ENCODE results near the gene WDFY2. TPM values are rescaled to one million over a fixed set of nuclear protein-coding genes. Genes with fewer than 3 reads are reported as not detected.

The WDFY2 gene
- polyA plus RNA-seq, 1 donor from 2014 or later: 5.3 TPM

DNA sequence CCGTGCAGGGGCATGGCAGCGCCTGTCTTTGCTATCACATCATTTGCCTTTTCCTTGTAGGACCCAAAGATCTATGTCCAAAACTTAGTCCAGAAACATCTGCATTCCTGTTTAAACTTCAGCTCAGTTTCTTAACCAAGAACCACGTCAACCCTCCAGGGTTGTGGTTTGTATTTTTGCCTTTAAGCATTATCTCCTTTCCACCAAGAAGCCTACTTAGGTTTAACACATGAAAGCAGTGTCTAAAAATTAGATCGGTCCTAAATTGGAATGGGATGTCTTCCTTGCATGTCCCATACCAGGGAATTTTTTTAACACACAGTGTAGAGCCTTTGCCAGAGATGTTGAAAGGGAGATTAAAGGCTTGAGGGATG is 180.9 kb downstream of the WDFY2 start:
- H3K9me3 ChIP-seq (ENCODE audit: low read length): no peaks in the 10 kb centered on the region
- TF ChIP-seq EZH2 (IDR thresholded peaks at IDR 0.05; ENCODE audit: borderline replicate concordance, insufficient read depth, low read length, poor library complexity, severe bottlenecking) (no peak), SMC3 (conservative IDR thresholded peaks at IDR 0.05; ENCODE audit: poor library complexity) (no peak), MXI1 (conservative IDR thresholded peaks at IDR 0.05; ENCODE audit: poor library complexity, severe bottlenecking) (no peak), RAD21 (conservative IDR thresholded peaks at IDR 0.05) (no peak), POLR2AphosphoS5 (IDR thresholded peaks at IDR 0.05) (no peak), EP300 (conservative IDR thresholded peaks at IDR 0.05; ENCODE audit: poor library complexity, severe bottlenecking) (no peak), TAF1 (IDR thresholded peaks at IDR 0.05; ENCODE audit: low read depth) (no peak)
- TF ChIP-seq, protein P1, sequence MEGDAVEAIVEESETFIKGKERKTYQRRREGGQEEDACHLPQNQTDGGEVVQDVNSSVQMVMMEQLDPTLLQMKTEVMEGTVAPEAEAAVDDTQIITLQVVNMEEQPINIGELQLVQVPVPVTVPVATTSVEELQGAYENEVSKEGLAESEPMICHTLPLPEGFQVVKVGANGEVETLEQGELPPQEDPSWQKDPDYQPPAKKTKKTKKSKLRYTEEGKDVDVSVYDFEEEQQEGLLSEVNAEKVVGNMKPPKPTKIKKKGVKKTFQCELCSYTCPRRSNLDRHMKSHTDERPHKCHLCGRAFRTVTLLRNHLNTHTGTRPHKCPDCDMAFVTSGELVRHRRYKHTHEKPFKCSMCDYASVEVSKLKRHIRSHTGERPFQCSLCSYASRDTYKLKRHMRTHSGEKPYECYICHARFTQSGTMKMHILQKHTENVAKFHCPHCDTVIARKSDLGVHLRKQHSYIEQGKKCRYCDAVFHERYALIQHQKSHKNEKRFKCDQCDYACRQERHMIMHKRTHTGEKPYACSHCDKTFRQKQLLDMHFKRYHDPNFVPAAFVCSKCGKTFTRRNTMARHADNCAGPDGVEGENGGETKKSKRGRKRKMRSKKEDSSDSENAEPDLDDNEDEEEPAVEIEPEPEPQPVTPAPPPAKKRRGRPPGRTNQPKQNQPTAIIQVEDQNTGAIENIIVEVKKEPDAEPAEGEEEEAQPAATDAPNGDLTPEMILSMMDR (IDR thresholded peaks at IDR 0.05; ENCODE audit: poor library complexity, severe bottlenecking): no peak
- TF ChIP-seq, protein P2, sequence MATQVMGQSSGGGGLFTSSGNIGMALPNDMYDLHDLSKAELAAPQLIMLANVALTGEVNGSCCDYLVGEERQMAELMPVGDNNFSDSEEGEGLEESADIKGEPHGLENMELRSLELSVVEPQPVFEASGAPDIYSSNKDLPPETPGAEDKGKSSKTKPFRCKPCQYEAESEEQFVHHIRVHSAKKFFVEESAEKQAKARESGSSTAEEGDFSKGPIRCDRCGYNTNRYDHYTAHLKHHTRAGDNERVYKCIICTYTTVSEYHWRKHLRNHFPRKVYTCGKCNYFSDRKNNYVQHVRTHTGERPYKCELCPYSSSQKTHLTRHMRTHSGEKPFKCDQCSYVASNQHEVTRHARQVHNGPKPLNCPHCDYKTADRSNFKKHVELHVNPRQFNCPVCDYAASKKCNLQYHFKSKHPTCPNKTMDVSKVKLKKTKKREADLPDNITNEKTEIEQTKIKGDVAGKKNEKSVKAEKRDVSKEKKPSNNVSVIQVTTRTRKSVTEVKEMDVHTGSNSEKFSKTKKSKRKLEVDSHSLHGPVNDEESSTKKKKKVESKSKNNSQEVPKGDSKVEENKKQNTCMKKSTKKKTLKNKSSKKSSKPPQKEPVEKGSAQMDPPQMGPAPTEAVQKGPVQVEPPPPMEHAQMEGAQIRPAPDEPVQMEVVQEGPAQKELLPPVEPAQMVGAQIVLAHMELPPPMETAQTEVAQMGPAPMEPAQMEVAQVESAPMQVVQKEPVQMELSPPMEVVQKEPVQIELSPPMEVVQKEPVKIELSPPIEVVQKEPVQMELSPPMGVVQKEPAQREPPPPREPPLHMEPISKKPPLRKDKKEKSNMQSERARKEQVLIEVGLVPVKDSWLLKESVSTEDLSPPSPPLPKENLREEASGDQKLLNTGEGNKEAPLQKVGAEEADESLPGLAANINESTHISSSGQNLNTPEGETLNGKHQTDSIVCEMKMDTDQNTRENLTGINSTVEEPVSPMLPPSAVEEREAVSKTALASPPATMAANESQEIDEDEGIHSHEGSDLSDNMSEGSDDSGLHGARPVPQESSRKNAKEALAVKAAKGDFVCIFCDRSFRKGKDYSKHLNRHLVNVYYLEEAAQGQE (IDR thresholded peaks at IDR 0.05; ENCODE audit: borderline replicate concordance): no peak
- H2AFZ ChIP-seq (ENCODE audit: low read depth, low read length): no peak overlapping the region
- H3K4me2 ChIP-seq (ENCODE audit: low read length): no peak overlapping the region
- no peak overlapping the region for H3K27ac ChIP-seq (ENCODE audit: low read length)
- H3K27me3 ChIP-seq (ENCODE audit: insufficient read depth, low read depth, low read length): no peaks in the 10 kb centered on the region
- no peaks in the 10 kb centered on the region for H4K20me1 ChIP-seq (ENCODE audit: insufficient read depth)
- H3K36me3 ChIP-seq (ENCODE audit: insufficient read depth, low read length): no peaks in the 10 kb centered on the region
- H3K9ac ChIP-seq (ENCODE audit: low read length): no peak overlapping the region
- H3K4me3 ChIP-seq (ENCODE audit: low read length): no peak overlapping the region
- no peaks in the 10 kb centered on the region for H3K9me2 ChIP-seq (ENCODE audit: insufficient read depth, low read length)
- H3K79me2 ChIP-seq (replicated peaks; ENCODE audit: insufficient read depth, low read length): no peaks in the 10 kb centered on the region
- H3F3A ChIP-seq (ENCODE audit: insufficient read depth, low read length, poor library complexity, severe bottlenecking): no peaks in the 10 kb centered on the region

DNA sequence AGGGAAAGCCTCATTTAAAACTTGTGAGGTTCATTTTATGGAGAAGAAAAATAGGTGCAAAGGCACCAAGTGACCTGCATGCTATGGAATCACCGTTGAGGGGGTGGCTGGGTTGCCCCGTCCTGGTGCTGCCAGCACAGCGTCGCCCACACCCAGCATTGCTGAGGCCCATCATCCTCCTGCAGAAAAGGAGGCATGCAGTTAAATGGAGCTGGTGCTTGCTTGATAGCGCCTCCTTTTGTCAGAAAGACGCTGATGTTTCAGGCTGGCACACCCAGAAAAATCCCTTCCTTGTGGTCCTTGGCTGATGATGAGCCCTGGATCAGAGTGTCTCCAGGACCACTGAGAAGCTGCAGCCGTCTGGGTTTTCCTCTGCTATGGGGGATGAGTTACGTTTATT is 182.8 kb downstream of the WDFY2 start:
- no peaks in the 10 kb centered on the region for H3K9me3 ChIP-seq (ENCODE audit: low read length)
- H3K36me3 ChIP-seq (ENCODE audit: insufficient read depth, low read length): no peaks in the 10 kb centered on the region
- H3K27ac ChIP-seq (ENCODE audit: low read length): no peak overlapping the region
- no peak overlapping the region for H3K4me2 ChIP-seq (ENCODE audit: low read length)
- no peak overlapping the region for H3K9ac ChIP-seq (ENCODE audit: low read length)
- no peaks in the 10 kb centered on the region for H3K27me3 ChIP-seq (ENCODE audit: insufficient read depth, low read depth, low read length)
- TF ChIP-seq RAD21 (conservative IDR thresholded peaks at IDR 0.05): no peak
- TF ChIP-seq EZH2 (IDR thresholded peaks at IDR 0.05; ENCODE audit: borderline replicate concordance, insufficient read depth, low read length, poor library complexity, severe bottlenecking): no peak
- no peak for TF ChIP-seq TAF1 (IDR thresholded peaks at IDR 0.05; ENCODE audit: low read depth)
- no peak for TF ChIP-seq POLR2AphosphoS5 (IDR thresholded peaks at IDR 0.05)
- TF ChIP-seq MXI1 (conservative IDR thresholded peaks at IDR 0.05; ENCODE audit: poor library complexity, severe bottlenecking): no peak
- no peak for TF ChIP-seq EP300 (conservative IDR thresholded peaks at IDR 0.05; ENCODE audit: poor library complexity, severe bottlenecking)
- TF ChIP-seq SMC3 (conservative IDR thresholded peaks at IDR 0.05; ENCODE audit: poor library complexity): no peak
- TF ChIP-seq, protein P1 (IDR thresholded peaks at IDR 0.05; ENCODE audit: poor library complexity, severe bottlenecking): no peak
- TF ChIP-seq, protein P2 (IDR thresholded peaks at IDR 0.05; ENCODE audit: borderline replicate concordance): no peak
- H4K20me1 ChIP-seq (ENCODE audit: insufficient read depth): no peaks in the 10 kb centered on the region
- no peaks in the 10 kb centered on the region for H3K79me2 ChIP-seq (replicated peaks; ENCODE audit: insufficient read depth, low read length)
- H3F3A ChIP-seq (ENCODE audit: insufficient read depth, low read length, poor library complexity, severe bottlenecking): no peaks in the 10 kb centered on the region
- no peaks in the 10 kb centered on the region for H3K9me2 ChIP-seq (ENCODE audit: insufficient read depth, low read length)
- H3K4me3 ChIP-seq (ENCODE audit: low read length): no peak overlapping the region
- H2AFZ ChIP-seq (ENCODE audit: low read depth, low read length): no peak overlapping the region
